ENCODE data around the gene DCAF12.

DNA sequence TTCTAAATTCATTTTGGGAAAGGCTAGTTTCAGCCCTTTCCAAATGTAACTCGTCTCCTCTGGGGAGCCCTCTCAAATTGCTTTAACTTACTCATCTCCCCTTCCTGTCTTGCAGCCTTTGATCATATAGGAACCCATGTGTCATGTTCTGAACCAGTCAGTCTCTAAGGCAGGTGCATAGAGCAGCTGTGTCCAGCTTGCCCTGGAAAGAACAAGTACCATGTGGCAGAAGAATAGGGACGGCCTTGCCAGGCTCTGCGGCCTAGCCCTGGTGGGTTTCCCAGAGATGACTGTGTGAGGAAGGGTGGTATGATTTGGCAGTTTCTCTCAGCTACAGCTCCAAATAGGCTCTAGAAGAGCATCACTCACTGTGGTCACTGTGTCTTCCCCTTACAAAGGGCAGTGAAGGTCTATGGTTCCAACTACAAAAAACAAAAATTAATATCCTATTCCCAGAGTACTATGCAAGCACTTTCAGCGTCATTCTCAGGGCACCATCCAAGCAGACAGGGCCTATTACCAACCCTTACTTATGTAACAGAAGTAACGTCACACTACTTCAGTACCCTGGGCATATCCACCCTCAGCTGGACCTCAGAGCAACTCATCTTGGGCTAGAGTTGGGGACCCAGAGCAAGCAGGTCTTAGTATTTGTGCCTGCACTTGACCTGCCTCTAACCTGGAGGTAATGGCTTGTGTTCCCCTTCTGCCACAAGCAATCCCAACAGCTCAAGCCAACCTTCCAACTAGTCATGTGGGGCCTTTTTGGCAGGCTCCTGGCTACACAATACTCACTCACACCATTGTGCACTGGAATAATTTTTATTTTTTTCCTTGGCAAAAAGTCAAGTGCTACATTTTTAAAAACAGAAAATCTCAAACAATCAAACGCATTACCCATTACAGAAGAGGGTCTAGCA is 40.7 kb downstream of the DCAF12 start:
- TF ChIP-seq GATA3 (IDR thresholded peaks at IDR 0.05; ENCODE audit: low read depth, low read length) = no peak
- TF ChIP-seq GATA2 (IDR thresholded peaks at IDR 0.05; ENCODE audit: low read depth, low read length) = no peak

Data from SH-SY5Y (cell line).